Type B pancreatic cell (in vitro differentiated cells): ENCODE measurements around the gene CDK13. TPM values are rescaled to one million over a fixed set of nuclear protein-coding genes. Genes with fewer than 3 reads are reported as not detected.
A peak's percentile ranks its signal among the peaks of the same experiment; 100 is the strongest.

Source experiments
- DNase-seq: peaks from one replicate; pipeline ENCODE4 v3.0.0; 2021; ENCODE audit warnings: mixed read lengths; ENCODE audit not compliant: unreplicated experiment; ENCODE audit errors: extremely low spot score
- H3K27ac Mint-ChIP-seq: 2 replicates; pipeline ENCODE4 v1.8.0; 2021; ENCODE audit warnings: mild to moderate bottlenecking, mixed read lengths
- H3K27me3 Mint-ChIP-seq: 2 replicates; pipeline ENCODE4 v1.8.0; 2021; ENCODE audit warnings: mixed read lengths
- H3K36me3 Mint-ChIP-seq: 2 replicates; pipeline ENCODE4 v1.8.0; 2021; ENCODE audit warnings: mixed read lengths
- H3K4me1 Mint-ChIP-seq: one replicate; pipeline ENCODE4 v1.8.0; 2021; ENCODE audit warnings: mixed read lengths; ENCODE audit not compliant: unreplicated experiment
- H3K4me3 Mint-ChIP-seq: 2 replicates; pipeline ENCODE4 v1.8.0; 2021; ENCODE audit warnings: mild to moderate bottlenecking, mixed read lengths
- H3K9me3 Mint-ChIP-seq: 2 replicates; pipeline ENCODE4 v1.8.0; 2021; ENCODE audit warnings: mixed read lengths
- CTCF ChIP-seq: fragments of 200-600 bp; sonication (generic); conservative IDR thresholded peaks from 2 replicates; pipeline ENCODE4 v1.5.0; 2021; ENCODE audit warnings: antibody characterized with exemption, mild to moderate bottlenecking
- long read RNA-seq: library from polyadenylated mRNA; unstranded; transcript quantifications from one replicate; pipeline ENCODE4 v2.0.0, GENCODE V29; 2020
- total RNA-seq: library from RNA; stranded (reverse); gene quantifications from 2 replicates; pipeline ENCODE4 v1.2.1, GENCODE V29; 2021; ENCODE audit warnings: low replicate concordance

Gene CDK13
- 49.3 and 57.6 TPM in 2 replicates for total RNA-seq
- long read RNA-seq, partial matches to known transcripts = 9 of 17 reads
- long read RNA-seq, other reads (novel, unspliced or antisense) = 5 of 17 reads

- TF ChIP-seq CTCF = peak; percentile 42
- DNase-seq = peak; percentile 85
- H3K9me3 Mint-ChIP-seq = no peaks in the 10 kb centered on the region
- peaks cover 14% of the 10 kb centered on the region for H3K36me3 Mint-ChIP-seq
- peaks cover 25% of the 10 kb centered on the region for H3K4me1 Mint-ChIP-seq
- H3K27ac Mint-ChIP-seq = peak within 1 kb of the TSS; percentile 99
- no peaks in the 10 kb centered on the region for H3K27me3 Mint-ChIP-seq
- H3K4me3 Mint-ChIP-seq = peak within 1 kb of the TSS; percentile 98
Observed at GRCh38 chr7:39949971-39950472, at the start of gene CDK13. CDK13 (plus strand) TSS chr7:39950256; CDS start chr7:39950642, 386 bp downstream.

- Mint-ChIP-seq H3K27ac (no peak overlapping the region), H3K27me3 (peaks cover under 1% of the 10 kb centered on the region), H3K4me3 (no peak overlapping the region), H3K36me3 (no peaks in the 10 kb centered on the region), H3K4me1 (no peaks in the 10 kb centered on the region), H3K9me3 (no peaks in the 10 kb centered on the region)
- DNase-seq = no peak
- TF ChIP-seq CTCF = no peak
Observed at GRCh38 chr7:39904077-39904486, 46.0 kb upstream of the CDK13 start.

GRCh38 chr7:39908141-39908540 lies 41.9 kb upstream of the CDK13 start:
- no peak for TF ChIP-seq CTCF
- H3K4me1 Mint-ChIP-seq = no peaks in the 10 kb centered on the region
- no peaks in the 10 kb centered on the region for H3K27me3 Mint-ChIP-seq
- H3K36me3 Mint-ChIP-seq = no peaks in the 10 kb centered on the region
- no peak for DNase-seq
- H3K9me3 Mint-ChIP-seq = peaks cover 5% of the 10 kb centered on the region
- no peak overlapping the region for H3K4me3 Mint-ChIP-seq
- no peak overlapping the region for H3K27ac Mint-ChIP-seq

- H3K9me3 Mint-ChIP-seq = peaks cover 5% of the 10 kb centered on the region
- no peak overlapping the region for H3K27ac Mint-ChIP-seq
- no peak for DNase-seq
- no peak overlapping the region for H3K4me3 Mint-ChIP-seq
- no peaks in the 10 kb centered on the region for H3K36me3 Mint-ChIP-seq
- TF ChIP-seq CTCF = no peak
- H3K4me1 Mint-ChIP-seq = no peaks in the 10 kb centered on the region
- H3K27me3 Mint-ChIP-seq = no peaks in the 10 kb centered on the region
Observed at GRCh38 chr7:39908973-39909372, 41.1 kb upstream of the CDK13 start.

GRCh38 chr7:39909526-39909925 lies 40.5 kb upstream of the CDK13 start:
- peaks cover 5% of the 10 kb centered on the region for H3K9me3 Mint-ChIP-seq
- DNase-seq = no peak
- no peaks in the 10 kb centered on the region for H3K27me3 Mint-ChIP-seq
- H3K27ac Mint-ChIP-seq = no peak overlapping the region
- no peaks in the 10 kb centered on the region for H3K36me3 Mint-ChIP-seq
- no peak overlapping the region for H3K4me3 Mint-ChIP-seq
- TF ChIP-seq CTCF = no peak
- H3K4me1 Mint-ChIP-seq = no peaks in the 10 kb centered on the region
